GM19240 (cell line): ENCODE measurements around the gene TULP1.
"Not testable (repeated sequence)": the region's sequence is repeated elsewhere in the genome, so short reads cannot be mapped to it uniquely, and the experiment has no call there.

Experiments
- DNase-seq: peaks from one replicate; pipeline ENCODE4 v3.0.0; 2011; ENCODE audit warnings: low spot score; ENCODE audit not compliant: insufficient read length

The TULP1 gene

DNA sequence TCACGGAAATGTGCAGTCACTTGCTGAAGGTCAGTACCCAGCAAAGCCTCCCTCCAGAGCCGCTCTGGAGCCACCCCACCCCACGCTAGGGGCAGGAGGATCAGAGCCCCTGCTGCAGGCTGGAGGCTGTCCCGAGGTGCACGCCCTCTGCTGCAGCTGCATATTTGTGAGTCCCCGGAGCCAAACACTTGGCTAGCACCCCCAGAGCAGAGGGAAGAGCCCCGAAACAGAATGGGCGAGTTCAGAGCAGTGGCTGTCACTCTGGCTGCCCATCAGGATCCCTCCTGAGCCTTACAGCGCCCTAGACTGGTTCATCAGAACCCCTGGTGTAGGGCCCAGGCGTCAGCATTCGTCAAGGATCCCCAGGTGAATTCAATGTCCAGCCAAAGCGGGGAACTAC lies 9.5 kb upstream of the TULP1 start:
- no peak for DNase-seq

DNA sequence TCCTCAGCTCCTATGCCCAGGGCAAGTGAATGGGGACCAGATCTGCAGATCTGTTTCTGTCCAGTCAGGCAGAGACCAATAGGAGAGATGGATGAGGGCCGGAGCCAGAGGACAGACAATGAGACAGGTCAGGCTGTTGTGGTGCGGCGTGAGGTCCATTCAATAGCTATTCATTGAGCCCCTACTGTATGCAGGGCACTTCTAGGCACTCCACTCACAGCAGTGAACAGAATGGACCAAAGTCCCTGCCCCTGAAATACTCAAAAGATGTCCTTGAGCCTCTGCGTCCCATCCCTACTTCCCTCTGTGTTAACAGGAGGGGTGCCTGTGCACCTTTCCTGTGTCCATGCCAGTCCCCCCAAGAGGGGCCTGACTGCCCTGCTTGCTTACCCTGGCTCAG lies 8.5 kb upstream of the TULP1 start:
- DNase-seq: no peak

DNA sequence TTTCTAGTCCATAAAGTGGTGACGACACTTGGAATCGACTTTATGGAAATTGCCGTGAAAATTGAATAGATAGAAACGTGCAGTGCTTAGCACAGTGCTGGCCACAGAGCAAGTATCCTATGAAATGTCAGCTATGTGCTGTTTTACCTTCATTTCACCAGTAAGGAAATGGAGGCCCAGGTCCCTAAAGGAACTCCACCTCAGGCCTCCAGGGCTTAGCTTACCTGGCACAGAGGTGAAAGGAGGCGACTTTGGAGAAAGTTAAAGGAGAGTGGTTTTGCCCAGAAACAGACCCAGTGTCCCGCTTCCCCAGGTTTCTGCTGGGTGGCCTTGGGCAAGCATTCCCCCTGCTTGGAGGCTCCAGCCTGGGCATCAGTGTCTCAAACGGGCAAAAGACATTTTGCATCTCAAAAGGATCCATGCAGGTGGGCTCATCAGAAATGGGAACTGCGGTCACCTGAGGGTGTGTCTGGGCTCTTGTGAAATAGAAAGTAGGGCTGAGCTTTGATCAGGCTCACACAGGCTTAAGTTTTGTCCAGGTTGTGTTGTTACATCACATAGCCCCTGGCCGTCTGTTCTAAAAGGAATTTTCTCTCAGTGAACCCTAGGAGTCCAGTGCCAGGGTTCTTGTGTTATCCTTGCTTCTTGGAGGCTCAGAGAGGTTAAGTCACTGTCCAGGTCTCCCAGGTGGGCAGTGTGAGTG lies 6.8 kb upstream of the TULP1 start:
- DNase-seq: no peak

- DNase-seq: no peak
Measured at GRCh38 chr6:35518566-35519312, 6.0 kb upstream of the TULP1 start.

DNA sequence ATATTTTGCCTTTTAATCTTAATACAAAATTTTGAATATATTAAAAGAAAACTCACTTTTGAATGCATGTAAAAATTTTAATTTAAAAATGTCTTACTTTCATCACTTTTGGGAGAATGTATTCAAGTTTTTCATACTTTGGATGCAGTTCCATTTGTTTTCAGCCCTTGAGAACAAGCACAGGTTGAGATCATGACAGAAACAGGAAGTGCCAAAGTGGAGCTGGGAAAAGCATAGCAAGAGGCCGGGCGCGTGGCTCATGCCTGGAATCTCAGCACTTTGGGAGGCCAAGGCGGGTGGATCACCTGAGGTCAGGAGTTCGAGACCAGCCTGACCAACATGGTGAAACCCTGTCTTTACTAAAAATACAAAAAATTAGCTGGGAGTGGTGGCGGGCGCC lies 5.3 kb upstream of the TULP1 start:
- DNase-seq: not testable (repeated sequence)

- no peak for DNase-seq
Measured at GRCh38 chr6:35516712-35517111, 4.0 kb upstream of the TULP1 start.

DNA sequence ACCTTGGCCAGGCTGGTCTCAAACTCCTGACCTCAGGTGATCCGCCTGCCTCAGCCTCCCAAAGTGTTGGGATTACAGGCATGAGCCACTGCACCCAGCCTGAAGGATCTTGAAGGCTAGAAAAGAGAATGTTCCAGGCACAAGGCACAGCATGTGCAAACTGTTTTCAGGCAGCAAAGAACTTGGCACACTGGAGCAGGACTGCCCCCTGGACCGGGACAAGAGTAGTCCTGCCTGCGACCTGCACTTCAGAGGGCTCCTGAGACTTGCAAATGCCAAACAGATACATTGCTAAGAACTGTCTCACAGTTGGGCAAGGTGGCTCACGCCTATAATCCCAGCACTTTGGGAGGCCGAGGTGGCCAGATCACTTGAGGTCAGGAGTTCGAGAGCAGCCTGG lies 3.2 kb upstream of the TULP1 start:
- DNase-seq: not testable (repeated sequence)

DNA sequence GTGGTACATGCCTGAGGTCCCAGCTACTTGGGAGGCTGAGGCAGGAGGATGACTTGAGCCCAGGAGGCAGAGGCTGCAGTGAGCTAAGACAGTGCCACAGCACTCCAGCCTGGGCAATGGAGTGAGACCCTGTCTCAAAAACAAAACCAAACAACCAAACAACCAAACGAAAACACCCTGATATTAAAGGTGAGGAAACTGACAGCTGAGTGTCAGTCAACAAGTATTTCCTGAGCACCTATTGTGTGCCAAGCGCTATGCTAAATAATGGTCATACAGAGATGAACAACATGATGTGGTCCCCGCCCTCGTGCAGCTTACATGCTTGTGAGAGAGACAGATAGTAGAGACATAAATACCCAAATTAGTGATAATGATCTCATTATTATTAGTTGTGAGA lies 1.9 kb upstream of the TULP1 start:
- DNase-seq: no peak

DNA sequence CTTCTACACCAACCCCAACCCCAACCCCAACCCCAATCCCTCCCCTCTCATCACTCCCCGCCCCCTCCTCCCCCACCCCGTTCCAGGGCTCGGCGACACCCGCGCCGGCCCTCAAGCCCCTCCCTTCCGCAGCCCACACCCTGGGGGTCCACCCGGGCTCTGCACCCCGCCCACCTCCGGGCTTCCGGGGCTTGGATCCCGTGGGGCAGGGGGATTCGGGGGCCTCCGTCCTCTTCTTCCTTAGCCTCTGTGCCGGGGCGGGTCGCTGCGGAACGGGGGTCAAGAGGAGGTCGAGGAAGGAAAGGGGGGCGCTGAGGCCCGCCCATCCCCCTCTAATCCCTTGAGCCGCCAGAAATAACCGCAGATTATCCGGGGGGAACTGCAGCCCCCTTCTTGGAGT lies 690 bp downstream of the TULP1 start:
- no peak for DNase-seq

- no peak for DNase-seq
Measured at GRCh38 chr6:35511562-35511941, 1.1 kb downstream of the TULP1 start.

DNA sequence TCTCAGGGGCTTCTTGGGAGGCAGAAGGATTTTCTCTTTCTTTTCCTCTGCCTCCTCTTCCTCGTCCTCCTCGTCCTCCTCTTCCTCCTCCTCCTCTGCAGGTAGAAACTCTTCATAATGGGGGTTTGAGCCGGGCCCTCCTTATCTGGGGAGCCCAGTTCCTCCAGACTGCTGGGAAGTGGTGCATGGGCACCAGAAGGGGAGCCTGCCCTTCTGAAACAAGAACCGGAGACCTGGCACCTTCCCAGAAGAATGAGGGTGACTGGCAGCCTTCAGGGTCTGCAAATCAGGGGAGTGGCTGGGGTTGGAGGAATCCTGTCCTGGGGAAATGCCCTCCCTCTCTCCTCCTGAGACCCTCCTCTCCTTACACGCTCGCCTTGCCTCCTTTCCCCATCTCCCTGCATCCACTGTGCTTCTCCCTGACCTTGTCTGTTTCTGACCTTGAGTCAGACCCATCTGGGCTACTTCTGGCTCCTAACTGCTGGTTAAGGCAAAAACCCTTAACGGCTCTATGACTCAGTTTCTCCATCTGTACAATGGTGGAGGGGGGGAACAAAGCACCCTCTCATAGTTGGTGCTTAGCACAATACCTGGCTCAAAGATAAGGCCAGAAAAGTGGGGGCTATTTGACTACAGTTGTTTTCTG lies 1.7 kb downstream of the TULP1 start:
- DNase-seq: no peak

GRCh38 chr6:35508542-35508941 lies 4.2 kb downstream of the TULP1 start:
- DNase-seq: no peak

DNA sequence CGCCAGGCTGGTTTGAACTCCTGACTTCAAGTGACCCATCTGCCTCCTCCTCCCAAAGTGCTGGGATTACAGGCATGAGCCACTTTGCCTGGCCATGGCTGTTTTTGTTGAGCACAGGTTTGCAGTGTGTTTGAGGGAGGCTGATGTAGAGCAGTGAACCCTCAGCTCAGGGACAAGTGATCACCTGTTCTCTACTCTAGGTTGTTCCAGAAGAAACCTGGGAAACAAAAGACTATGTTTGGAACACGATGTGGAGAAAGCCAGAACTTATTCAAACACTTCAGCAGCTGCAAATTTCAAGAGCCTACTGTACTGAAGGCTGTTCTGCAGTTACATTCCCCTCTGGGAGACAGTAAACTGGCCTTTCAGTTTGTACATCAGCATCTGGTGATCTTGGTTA lies 4.7 kb downstream of the TULP1 start:
- no peak for DNase-seq

- no peak for DNase-seq
Measured at GRCh38 chr6:35507221-35507620, 5.5 kb downstream of the TULP1 start.

- DNase-seq: no peak
Measured at GRCh38 chr6:35506536-35506935, 6.2 kb downstream of the TULP1 start.

DNA sequence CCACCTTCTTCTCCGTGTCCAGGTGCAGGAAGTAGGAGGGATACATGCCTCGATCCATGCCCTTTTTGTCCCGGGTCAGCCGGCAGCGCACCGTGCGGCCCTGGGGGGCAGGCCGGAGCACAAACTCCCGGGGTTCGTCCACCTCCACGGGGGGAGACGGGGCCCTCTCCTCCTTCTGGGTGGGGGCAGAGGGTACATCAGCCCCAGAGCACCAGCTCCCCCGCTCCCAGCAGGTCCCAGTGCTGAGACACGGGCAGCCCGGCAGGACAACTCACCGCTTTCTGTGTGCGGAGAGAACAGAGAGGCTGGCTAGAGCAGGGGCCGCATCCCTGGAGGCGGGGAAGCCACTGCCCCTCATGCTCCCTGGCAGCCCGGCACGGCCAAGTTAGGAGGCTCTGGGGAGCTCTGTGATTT lies 6.7 kb downstream of the TULP1 start:
- DNase-seq: no peak

DNA sequence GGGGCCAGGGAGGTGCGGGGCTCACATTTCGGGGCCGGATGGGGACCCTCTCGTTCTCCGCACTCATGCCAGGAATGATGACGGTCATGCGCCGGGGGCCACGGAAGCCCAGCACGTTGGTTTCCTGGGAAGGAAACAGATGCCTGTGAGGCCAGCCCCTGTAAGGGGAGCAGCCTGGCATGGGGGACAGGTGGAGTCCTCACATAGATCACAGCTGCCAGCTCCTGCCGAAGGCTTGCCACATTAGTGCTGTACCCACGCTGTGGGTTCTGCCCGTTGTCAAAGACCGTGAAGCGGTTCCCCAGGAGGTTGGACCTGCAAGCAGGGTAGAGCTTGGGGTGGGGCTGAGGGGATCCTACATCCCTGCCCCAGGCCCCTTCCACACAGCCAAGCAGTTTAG lies 9.2 kb downstream of the TULP1 start:
- DNase-seq: no peak

- DNase-seq: no peak
Measured at GRCh38 chr6:35501784-35502183, 10.9 kb downstream of the TULP1 start.

GRCh38 chr6:35500782-35501181 lies 11.9 kb downstream of the TULP1 start:
- no peak for DNase-seq

- no peak for DNase-seq
Measured at GRCh38 chr6:35499372-35499771, 13.3 kb downstream of the TULP1 start.

DNA sequence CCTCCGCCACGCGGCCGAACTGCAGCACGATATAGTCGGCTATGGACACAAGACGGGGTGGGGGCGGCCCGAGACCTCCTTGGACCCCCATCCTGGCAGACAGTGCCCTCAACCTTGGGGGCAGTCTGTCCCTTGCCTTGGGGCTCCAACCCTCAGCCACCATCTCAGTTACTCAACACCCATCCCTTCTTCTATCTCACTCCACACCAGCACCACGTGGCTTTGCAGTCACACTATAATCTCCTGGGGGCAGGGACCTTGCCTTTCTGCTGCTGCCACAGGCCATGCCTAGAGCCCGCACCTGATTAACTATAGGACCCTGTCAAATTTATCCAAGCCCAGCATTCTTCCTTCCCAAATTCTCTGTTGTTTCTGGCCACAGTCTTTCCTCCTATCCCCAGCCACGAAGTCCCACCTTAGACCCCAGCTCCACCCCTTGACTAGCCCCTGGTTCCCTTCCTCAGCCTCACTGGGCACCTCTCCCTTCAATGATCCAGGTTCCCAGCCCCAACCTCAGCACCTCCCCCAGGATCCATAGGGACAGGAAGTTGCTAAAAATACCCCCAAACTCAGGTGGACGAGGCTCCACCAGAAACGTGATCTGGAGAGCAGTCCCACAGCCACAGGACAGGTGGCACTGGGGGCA lies 14.2 kb downstream of the TULP1 start:
- DNase-seq: no peak
